ENCODE results near the gene ATXN1. TPM values are rescaled to one million over a fixed set of nuclear protein-coding genes. Genes with fewer than 3 reads are reported as not detected.

Gene ATXN1
- total and polyA plus RNA-seq, 2 donors from 2014 or later: 4.2 to 58.2 TPM

DNA sequence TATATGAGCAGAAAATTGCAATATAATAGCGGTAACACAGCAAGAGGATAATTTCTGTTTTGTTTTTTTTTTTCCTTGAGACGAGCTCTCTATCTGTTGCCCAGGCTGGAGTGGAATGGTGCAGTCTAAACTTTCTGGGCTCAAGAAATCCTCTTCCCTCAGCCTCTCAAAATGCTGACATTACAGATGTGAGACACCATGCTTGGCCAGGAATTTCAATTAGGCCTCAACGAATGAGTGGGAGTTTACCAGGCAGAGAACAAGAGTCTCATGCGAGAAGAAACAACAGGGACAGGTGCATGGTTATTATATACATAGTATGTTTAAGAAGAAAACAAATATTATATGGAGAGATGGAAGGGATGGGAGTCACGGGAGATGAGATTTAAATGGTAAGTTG, 111.4 kb downstream of the ATXN1 start:
- Histone ChIP-seq H3K27me3 (ENCODE audit: control insufficient read depth, insufficient read depth, low read length) (no peaks in the 10 kb centered on the region), H3K9ac (ENCODE audit: low read length in 3 of 3) (no peak overlapping the region), H3K4me1 (ENCODE audit: control insufficient read depth in 2 of 3, insufficient read depth in 2 of 3, low read depth in 1 of 3, low read length in 3 of 3) (no peaks in the 10 kb centered on the region), H3K9me3 (ENCODE audit: control insufficient read depth in 2 of 3, insufficient read depth in 1 of 3, low read length in 3 of 3) (no peaks in the 10 kb centered on the region), H3K27ac (ENCODE audit: low read depth in 2 of 2, low read length in 2 of 2) (no peak overlapping the region), H3K36me3 (ENCODE audit: control insufficient read depth in 2 of 3, insufficient read depth in 3 of 3, low read length in 3 of 3) (peaks cover 2 to 19% (median 4%) of the 10 kb centered on the region in 3 donors), H3K4me3 (ENCODE audit: low read length in 3 of 3) (no peak overlapping the region)
- DNase-seq (peak in 2 of 5 donors; percentile 34 to 61), FAIRE-seq (no peak)
- intact Hi-C loops (cut with DNase I): loop anchor here (10.0 kb wide), 1 partner anchor 115 kb away; no protein-coding TSS in a partner anchor
- TF ChIP-seq, protein P1, sequence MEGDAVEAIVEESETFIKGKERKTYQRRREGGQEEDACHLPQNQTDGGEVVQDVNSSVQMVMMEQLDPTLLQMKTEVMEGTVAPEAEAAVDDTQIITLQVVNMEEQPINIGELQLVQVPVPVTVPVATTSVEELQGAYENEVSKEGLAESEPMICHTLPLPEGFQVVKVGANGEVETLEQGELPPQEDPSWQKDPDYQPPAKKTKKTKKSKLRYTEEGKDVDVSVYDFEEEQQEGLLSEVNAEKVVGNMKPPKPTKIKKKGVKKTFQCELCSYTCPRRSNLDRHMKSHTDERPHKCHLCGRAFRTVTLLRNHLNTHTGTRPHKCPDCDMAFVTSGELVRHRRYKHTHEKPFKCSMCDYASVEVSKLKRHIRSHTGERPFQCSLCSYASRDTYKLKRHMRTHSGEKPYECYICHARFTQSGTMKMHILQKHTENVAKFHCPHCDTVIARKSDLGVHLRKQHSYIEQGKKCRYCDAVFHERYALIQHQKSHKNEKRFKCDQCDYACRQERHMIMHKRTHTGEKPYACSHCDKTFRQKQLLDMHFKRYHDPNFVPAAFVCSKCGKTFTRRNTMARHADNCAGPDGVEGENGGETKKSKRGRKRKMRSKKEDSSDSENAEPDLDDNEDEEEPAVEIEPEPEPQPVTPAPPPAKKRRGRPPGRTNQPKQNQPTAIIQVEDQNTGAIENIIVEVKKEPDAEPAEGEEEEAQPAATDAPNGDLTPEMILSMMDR (IDR thresholded peaks at IDR 0.05; ENCODE audit: borderline replicate concordance, extremely low read depth, insufficient read depth): no peak

DNA sequence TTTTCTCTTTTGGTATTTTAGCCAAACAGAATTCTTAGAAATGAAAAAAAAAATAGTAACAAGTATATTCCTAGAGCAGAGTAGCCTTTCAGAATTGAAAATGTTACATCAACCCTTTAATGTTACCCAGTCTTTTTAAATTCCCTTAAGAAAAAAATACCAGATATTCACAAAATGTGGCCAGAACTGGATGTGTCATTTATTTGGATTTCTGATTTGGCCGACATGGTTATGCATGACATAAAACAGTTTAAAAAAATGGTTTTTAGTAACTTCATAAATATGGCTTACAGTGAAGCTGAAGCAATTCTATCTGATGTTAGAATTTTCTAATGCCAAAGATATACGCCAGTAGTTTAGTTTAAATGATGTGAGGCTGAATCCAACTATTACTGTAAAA, 112.0 kb downstream of the ATXN1 start:
- H3K36me3 ChIP-seq (ENCODE audit: control insufficient read depth in 2 of 3, insufficient read depth in 3 of 3, low read length in 3 of 3): peaks cover 2 to 15% (median 4%) of the 10 kb centered on the region in 3 donors
- TF ChIP-seq, protein P1 (IDR thresholded peaks at IDR 0.05; ENCODE audit: borderline replicate concordance, extremely low read depth, insufficient read depth): no peak
- H3K27me3 ChIP-seq (ENCODE audit: control insufficient read depth, insufficient read depth, low read length): no peaks in the 10 kb centered on the region
- no peaks in the 10 kb centered on the region for H3K9me3 ChIP-seq (ENCODE audit: control insufficient read depth in 2 of 3, insufficient read depth in 1 of 3, low read length in 3 of 3)
- H3K4me1 ChIP-seq (ENCODE audit: control insufficient read depth in 2 of 3, insufficient read depth in 2 of 3, low read depth in 1 of 3, low read length in 3 of 3): no peaks in the 10 kb centered on the region
- no peak overlapping the region for H3K27ac ChIP-seq (ENCODE audit: low read depth in 2 of 2, low read length in 2 of 2)
- intact Hi-C loops (cut with DNase I): no loop called here
- H3K4me3 ChIP-seq (ENCODE audit: low read length in 3 of 3): no peak overlapping the region
- FAIRE-seq (no peak), DNase-seq (no peak)
- no peak overlapping the region for H3K9ac ChIP-seq (ENCODE audit: low read length in 3 of 3)

DNA sequence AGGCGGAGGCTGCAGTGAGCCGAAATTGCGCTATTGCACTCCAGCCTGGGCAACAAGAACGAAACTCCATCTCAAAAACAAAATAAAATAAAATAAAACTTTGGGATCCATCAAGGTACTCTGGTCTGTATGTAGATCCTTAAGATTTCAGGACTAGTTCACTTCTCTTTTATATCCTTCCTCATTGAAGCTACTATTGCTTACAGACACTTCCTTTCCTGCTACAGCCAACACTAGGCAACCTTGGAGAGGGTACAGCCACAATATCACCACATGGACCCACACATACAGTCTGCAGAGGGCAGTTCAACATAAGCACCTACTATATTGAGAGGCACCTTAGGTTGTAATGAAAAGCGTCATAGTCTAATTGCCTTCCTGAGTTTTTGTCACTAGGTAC, 113.3 kb downstream of the ATXN1 start:
- Histone ChIP-seq H3K4me1 (ENCODE audit: control insufficient read depth in 2 of 3, insufficient read depth in 2 of 3, low read depth in 1 of 3, low read length in 3 of 3) (no peaks in the 10 kb centered on the region), H3K9me3 (ENCODE audit: control insufficient read depth in 2 of 3, insufficient read depth in 1 of 3, low read length in 3 of 3) (no peaks in the 10 kb centered on the region), H3K4me3 (ENCODE audit: low read length in 3 of 3) (no peak overlapping the region), H3K36me3 (ENCODE audit: control insufficient read depth in 2 of 3, insufficient read depth in 3 of 3, low read length in 3 of 3) (peaks cover 2 to 4% (median 4%) of the 10 kb centered on the region in 3 donors), H3K27me3 (ENCODE audit: control insufficient read depth, insufficient read depth, low read length) (no peaks in the 10 kb centered on the region), H3K27ac (ENCODE audit: low read depth in 2 of 2, low read length in 2 of 2) (no peak overlapping the region), H3K9ac (ENCODE audit: low read length in 3 of 3) (no peak overlapping the region)
- FAIRE-seq: no peak
- TF ChIP-seq, protein P1 (IDR thresholded peaks at IDR 0.05; ENCODE audit: borderline replicate concordance, extremely low read depth, insufficient read depth): no peak
- intact Hi-C loops (cut with DNase I): no loop called here
- DNase-seq: no peak

DNA sequence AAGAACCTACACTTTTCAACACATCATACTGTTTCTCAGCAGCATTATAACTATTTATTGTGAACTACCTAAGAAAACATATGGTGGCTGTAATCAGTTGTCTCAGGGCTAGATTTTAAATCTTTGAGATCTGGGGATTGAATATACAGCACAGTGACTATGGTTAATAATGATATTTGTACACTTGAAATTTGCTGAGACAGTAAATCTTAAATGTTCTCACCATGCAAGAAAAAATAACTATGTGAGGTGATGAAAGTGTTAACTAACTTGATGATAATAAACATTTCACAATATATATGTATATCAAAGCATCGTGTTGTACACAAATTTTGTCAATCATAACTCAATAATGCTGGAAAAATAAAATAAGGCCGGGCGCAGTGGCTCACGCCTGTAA, 113.8 kb downstream of the ATXN1 start:
- TF ChIP-seq, protein P1 (IDR thresholded peaks at IDR 0.05; ENCODE audit: borderline replicate concordance, extremely low read depth, insufficient read depth): no peak
- DNase-seq (no peak), FAIRE-seq (no peak)
- intact Hi-C loops (cut with DNase I): no loop called here
- no peaks in the 10 kb centered on the region for H3K27me3 ChIP-seq (ENCODE audit: control insufficient read depth, insufficient read depth, low read length)
- peaks cover 2 to 4% (median 3%) of the 10 kb centered on the region in 3 donors for H3K36me3 ChIP-seq (ENCODE audit: control insufficient read depth in 2 of 3, insufficient read depth in 3 of 3, low read length in 3 of 3)
- H3K27ac ChIP-seq (ENCODE audit: low read depth in 2 of 2, low read length in 2 of 2): no peak overlapping the region
- no peak overlapping the region for H3K9ac ChIP-seq (ENCODE audit: low read length in 3 of 3)
- no peaks in the 10 kb centered on the region for H3K4me1 ChIP-seq (ENCODE audit: control insufficient read depth in 2 of 3, insufficient read depth in 2 of 3, low read depth in 1 of 3, low read length in 3 of 3)
- no peaks in the 10 kb centered on the region for H3K9me3 ChIP-seq (ENCODE audit: control insufficient read depth in 2 of 3, insufficient read depth in 1 of 3, low read length in 3 of 3)
- no peak overlapping the region for H3K4me3 ChIP-seq (ENCODE audit: low read length in 3 of 3)
